ENCODE results near the gene WDR64.

GRCh38 chr1:241724741-241725356, 72.8 kb downstream of the WDR64 start:
- TF ChIP-seq CTCF (conservative IDR thresholded peaks at IDR 0.05) (no peak), EZH2 (IDR thresholded peaks at IDR 0.05; ENCODE audit: low read depth) (no peak)
